ENCODE results near the gene ANAPC2. TPM values are rescaled to one million over a fixed set of nuclear protein-coding genes. Genes with fewer than 3 reads are reported as not detected.

ANAPC2 gene
- total RNA-seq, 1 donor from 2014 or later: 35.0 TPM

DNA sequence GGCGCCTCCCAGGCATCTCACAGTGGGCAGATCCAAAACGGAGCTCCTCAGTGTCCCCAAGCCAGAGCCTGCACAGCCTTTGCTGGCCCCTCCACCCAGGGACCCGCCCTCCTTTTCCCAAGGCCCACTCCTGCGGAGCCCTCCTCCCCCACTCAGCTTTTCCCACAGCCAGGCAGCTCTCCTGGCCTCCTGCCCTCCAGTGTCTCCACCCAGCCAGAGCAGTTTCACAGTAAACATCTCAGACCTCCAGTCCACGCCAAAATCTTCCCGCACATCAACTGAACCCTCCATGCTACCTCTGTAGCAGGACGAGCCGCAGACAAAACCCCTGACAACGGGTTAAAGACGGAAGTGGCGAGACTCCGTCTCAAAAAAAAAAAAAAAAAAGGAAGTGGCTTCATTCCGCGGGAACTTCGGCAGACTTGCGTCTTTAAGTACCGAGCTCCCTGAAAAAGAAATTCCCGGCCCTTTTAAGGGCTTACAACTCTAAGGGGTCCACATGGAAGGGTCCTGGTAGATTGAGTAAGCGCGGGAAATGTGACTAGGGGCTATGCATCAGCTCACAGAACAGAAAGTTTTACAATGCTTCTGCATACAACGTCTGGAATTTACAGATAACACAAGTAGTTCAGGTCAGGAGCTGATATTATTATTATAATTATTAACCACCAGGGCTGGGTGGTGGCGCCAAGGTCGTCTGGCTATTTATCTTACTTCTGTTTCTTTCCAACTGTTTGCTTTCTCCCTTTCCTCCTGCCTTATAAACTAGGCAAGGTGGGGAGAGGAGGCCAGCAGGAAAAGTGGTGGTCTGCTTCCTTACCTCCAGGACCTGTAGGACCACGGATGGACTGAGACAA lies 60.8 kb downstream of the ANAPC2 start:
- no peak for ATAC-seq
- DNase-seq (ENCODE audit: missing footprints): peak; percentile 67
- intact Hi-C loops (cut with DNase I): loop anchor here (5.0 kb wide), 1 partner anchor 60 kb away; the partner anchor contains the start of genes ANAPC2 and SSNA1

DNA sequence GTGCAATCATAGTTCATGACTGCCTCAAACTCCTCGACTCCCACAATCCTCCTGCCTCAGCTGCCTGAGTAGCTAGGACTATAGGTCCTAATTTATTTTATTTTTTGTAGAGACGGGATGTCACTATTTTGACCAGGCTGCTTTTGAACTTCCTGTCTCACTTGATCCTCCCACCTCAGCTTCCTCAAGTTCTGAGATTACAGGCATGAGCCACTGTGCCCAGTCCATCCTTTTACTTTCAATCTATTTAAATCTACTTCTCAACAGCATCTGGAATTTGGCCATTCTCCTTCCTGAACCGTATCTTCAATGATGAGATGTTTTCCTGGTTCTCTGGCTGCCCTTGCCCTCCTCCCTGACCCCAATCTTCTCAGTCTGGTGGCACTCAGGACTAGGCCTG lies 61.6 kb downstream of the ANAPC2 start:
- ATAC-seq (no peak), DNase-seq (ENCODE audit: missing footprints) (no peak)
- intact Hi-C loops (cut with DNase I): loop anchor here (5.0 kb wide), 1 partner anchor 61 kb away; the partner anchor contains the start of genes ANAPC2 and SSNA1

Small RNA genes lying within 50 kb of the gene (microRNA-seq; reads per million reads assigned to microRNA genes)
- gene MIR3621: not detected

Other genes starting within 250 kb of the ANAPC2 start
- gene FBXW5, start 243.8 kb downstream of the ANAPC2 start, total RNA-seq: 143 TPM
- gene C8G, start 243.3 kb downstream of the ANAPC2 start, total RNA-seq: 1.3 TPM
- gene LCN12, start 236.3 kb downstream of the ANAPC2 start, total RNA-seq: 2.9 TPM
- gene PTGDS, start 211.1 kb downstream of the ANAPC2 start, total RNA-seq: 6,282 TPM
- gene LCNL1, start 205.6 kb downstream of the ANAPC2 start, total RNA-seq: 8.6 TPM
- 26.9 TPM for gene PAXX, start 196.1 kb downstream of the ANAPC2 start, total RNA-seq
- gene CLIC3, start 192.0 kb downstream of the ANAPC2 start, total RNA-seq: 1.1 TPM
- 28.2 TPM for gene ABCA2, start 160.3 kb downstream of the ANAPC2 start, total RNA-seq
- 0.11 TPM for gene FUT7, start 156.5 kb downstream of the ANAPC2 start, total RNA-seq
- gene NPDC1, start 142.4 kb downstream of the ANAPC2 start, total RNA-seq: 69.0 TPM
- gene ENTPD2, start 134.5 kb downstream of the ANAPC2 start, total RNA-seq: 2.7 TPM
- 0.22 TPM for gene SAPCD2, start 118.0 kb downstream of the ANAPC2 start, total RNA-seq
- gene UAP1L1, start 111.0 kb downstream of the ANAPC2 start, total RNA-seq: 13.6 TPM
- 20.4 TPM for gene MAN1B1, start 101.6 kb downstream of the ANAPC2 start, total RNA-seq
- 143 TPM for gene DPP7, start 73.8 kb downstream of the ANAPC2 start, total RNA-seq
- gene GRIN1, start 49.4 kb downstream of the ANAPC2 start, total RNA-seq: not detected
- gene LRRC26, start 18.5 kb downstream of the ANAPC2 start, total RNA-seq: not detected
- gene TMEM210, start 16.5 kb downstream of the ANAPC2 start, total RNA-seq: not detected
- gene SSNA1, start 116 bp upstream of the ANAPC2 start, total RNA-seq: 70.7 TPM
- gene TPRN, start 12.2 kb upstream of the ANAPC2 start, total RNA-seq: 27.9 TPM
- 44.6 TPM for gene TMEM203, start 17.1 kb upstream of the ANAPC2 start, total RNA-seq
- gene NDOR1, start 17.1 kb upstream of the ANAPC2 start, total RNA-seq: 5.9 TPM
- 26.0 TPM for gene RNF208, start 33.7 kb upstream of the ANAPC2 start, total RNA-seq
- gene CYSRT1, start 36.6 kb upstream of the ANAPC2 start, total RNA-seq: not detected
- not detected for gene RNF224, start 38.9 kb upstream of the ANAPC2 start, total RNA-seq
- not detected for gene SLC34A3, start 42.3 kb upstream of the ANAPC2 start, total RNA-seq
- gene TUBB4B, start 52.7 kb upstream of the ANAPC2 start, total RNA-seq: 620 TPM
- 1.4 TPM for gene STPG3, start 62.7 kb upstream of the ANAPC2 start, total RNA-seq
- 37.9 TPM for gene NELFB, start 66.8 kb upstream of the ANAPC2 start, total RNA-seq
- 16.5 TPM for gene TOR4A, start 89.2 kb upstream of the ANAPC2 start, total RNA-seq
- 4.7 TPM for gene NRARP, start 113.7 kb upstream of the ANAPC2 start, total RNA-seq
- 6.8 TPM for gene EXD3, start 234.6 kb upstream of the ANAPC2 start, total RNA-seq
- gene NOXA1, start 234.8 kb upstream of the ANAPC2 start, total RNA-seq: 2.2 TPM

All from Right ventricle myocardium inferior (tissue), 1 donor.